ENCODE measurements around the gene MAP2K2. TPM values are rescaled to one million over a fixed set of nuclear protein-coding genes. Genes with fewer than 3 reads are reported as not detected.

MAP2K2 gene
- total and polyA plus RNA-seq, 12 donors: 91.5 to 288 (median 116) TPM

DNA sequence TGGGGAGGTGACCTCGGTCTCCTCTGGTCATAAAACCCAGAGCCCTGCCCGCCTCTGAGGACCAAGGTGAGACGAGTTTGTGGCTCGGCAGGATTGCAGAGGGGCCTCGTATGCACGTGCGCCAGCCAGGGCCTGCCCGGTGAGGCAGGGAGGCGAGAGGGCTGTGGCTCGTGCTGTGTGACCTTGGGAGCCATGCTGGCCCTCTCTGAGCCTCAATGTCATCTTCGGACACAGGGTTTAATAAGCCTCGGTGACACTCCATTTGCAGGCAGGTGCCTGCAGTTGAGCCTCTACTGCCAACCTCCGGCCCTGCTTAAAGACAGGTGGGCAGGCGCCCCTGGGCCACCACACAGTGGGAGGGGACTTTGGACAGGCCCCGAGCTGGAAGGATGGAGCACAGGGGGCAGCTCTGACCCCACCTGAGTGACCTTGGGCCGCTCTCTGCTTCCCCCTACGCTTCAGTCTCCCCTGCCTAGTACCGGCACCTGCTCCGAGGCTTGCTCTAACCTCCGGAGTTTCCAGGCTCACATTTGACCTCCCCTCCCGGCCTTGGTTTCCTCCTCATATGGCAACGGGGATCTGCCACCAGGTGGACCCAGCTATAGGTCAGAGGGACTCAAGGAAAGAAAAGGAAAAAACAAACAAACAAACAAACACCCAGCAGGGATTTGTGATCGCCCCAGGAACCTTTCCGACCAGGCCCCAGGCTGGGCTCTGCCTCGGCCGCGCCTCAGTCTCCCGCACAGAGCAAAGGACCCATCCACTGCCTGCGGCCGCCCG, 60.4 kb downstream of the MAP2K2 start:
- Histone ChIP-seq H3K36me3 (peaks cover 0 to 19% (median 0%) of the 10 kb centered on the region in 9 donors), H3K27ac (peak overlapping the region; percentile 93 to 99 (median 98)), H3K4me3 (peak overlapping the region; percentile 70 to 97 (median 88)), H3K27me3 (no peaks in the 10 kb centered on the region), H3K9me3 (no peaks in the 10 kb centered on the region), H3K4me1 (peaks cover 53 to 75% (median 69%) of the 10 kb centered on the region in 9 donors)
- 33 to 44% methylated on average over 31 of the region's 31 CpGs for WGBS, 2 donors
- TF ChIP-seq, protein P1, sequence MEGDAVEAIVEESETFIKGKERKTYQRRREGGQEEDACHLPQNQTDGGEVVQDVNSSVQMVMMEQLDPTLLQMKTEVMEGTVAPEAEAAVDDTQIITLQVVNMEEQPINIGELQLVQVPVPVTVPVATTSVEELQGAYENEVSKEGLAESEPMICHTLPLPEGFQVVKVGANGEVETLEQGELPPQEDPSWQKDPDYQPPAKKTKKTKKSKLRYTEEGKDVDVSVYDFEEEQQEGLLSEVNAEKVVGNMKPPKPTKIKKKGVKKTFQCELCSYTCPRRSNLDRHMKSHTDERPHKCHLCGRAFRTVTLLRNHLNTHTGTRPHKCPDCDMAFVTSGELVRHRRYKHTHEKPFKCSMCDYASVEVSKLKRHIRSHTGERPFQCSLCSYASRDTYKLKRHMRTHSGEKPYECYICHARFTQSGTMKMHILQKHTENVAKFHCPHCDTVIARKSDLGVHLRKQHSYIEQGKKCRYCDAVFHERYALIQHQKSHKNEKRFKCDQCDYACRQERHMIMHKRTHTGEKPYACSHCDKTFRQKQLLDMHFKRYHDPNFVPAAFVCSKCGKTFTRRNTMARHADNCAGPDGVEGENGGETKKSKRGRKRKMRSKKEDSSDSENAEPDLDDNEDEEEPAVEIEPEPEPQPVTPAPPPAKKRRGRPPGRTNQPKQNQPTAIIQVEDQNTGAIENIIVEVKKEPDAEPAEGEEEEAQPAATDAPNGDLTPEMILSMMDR (IDR thresholded peaks at IDR 0.05): peak in 3 of 9 donors; percentile 12 to 24 (median 19)
- ATAC-seq (no peak), DNase-seq (no peak)
- intact Hi-C loops (cut with DNase I): loop anchor here in 3 of 10 donors (5.0 to 10.0 kb wide), 3 partner anchors 46 to 76 kb away; partner anchors contain the start of genes EEF2 (in 1 of the 3) and PIAS4 (in 1 of the 3)

DNA sequence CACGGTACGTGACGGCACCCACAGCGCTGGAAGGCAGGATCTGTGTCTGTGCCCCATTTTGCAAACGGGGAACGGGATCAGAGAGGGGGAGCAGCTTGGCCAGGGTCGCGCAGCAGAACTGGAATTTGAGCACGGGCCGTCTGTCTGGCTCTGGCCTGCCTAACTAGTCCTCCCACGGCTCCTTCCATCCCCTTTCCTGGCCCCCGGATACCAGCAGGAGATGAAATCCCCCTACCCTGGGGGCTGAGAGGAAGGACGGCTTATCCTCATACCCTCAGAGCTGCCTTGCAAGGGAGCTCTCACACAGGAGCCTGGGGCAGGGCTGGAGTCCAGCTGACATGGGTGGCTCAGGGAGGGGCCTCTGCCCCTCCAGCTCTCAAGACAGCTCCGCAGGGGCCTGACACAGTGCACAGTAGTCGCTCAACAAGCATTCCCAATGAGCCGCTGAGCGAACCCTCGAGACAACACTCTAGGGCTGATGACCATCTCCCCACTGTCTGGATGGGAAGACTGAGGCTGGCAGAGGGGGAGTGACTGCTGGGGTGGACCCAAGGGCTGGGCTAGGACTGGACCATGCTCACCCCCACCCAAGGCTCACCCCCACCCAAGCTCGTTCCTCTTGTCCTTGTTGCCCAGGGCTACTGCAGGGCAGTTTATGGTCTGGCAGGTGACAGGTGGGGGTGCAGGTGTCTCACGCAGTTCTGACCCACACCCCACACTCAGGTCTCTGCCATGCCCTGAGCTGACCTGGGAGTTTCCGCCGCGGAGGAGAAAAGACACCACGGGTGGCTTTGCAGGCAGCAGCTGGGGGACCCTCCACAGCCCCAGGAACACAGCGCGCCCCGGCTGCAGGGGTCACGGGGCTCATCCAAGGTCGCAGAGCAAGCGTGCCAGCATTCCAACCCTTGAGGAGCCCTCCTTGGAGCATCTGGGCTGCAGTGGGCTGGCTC, 61.2 kb downstream of the MAP2K2 start:
- peak overlapping the region; percentile 93 to 99 (median 98) for H3K27ac ChIP-seq
- TF ChIP-seq, protein P1 (IDR thresholded peaks at IDR 0.05): no peak
- H3K27me3 ChIP-seq: no peaks in the 10 kb centered on the region
- ATAC-seq (no peak), DNase-seq (no peak)
- H3K4me1 ChIP-seq: peaks cover 56 to 75% (median 71%) of the 10 kb centered on the region in 9 donors
- 59 to 65% methylated on average over 30 of the region's 30 CpGs for WGBS, 2 donors
- H3K9me3 ChIP-seq: no peaks in the 10 kb centered on the region
- intact Hi-C loops (cut with DNase I): loop anchor here in 3 of 10 donors (5.0 to 10.0 kb wide), 3 partner anchors 45 to 75 kb away; partner anchors contain the start of genes EEF2 (in 1 of the 3) and PIAS4 (in 1 of the 3)
- peaks cover 0 to 19% (median 0%) of the 10 kb centered on the region in 9 donors for H3K36me3 ChIP-seq
- H3K4me3 ChIP-seq: peak overlapping the region in 9 of 10 donors; percentile 70 to 97 (median 87)

DNA sequence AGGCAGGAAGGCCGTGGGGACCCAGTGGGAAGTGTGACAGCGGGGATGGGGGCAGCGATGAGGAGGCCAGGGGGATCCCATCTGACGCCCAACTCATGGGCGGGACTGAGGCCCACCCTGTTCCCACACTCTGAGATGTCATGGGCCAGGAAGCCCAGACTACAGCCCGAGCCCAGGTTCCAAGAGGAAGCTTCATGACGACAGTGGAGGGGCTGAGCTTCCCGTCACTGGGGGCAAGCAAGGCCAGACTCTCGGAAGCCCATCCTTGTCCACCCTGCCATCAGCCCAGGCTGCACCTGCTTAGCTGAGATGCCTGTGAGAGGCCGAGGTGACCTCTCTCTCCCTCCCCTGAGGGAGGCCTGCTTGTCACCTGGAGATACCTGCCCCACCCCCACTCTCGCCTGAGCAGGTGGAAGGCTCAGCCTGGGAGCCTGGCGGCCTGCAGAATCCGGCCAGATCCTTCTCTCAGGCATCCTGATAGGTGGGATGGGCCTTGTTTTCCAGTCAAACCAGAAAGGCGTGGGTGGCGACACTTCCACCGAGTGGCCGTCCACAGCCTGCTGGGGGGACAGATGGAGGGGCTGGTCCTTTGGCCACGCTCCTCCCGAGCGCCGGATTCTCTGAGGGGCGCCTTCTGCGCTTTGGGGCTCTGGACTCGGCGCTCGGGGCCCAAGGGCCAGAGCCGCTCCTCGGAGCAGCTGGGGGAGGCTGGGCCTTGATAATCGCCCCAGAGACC, 62.1 kb downstream of the MAP2K2 start:
- no peak for DNase-seq
- H3K27ac ChIP-seq: peak overlapping the region; percentile 92 to 99 (median 98)
- TF ChIP-seq, protein P1 (IDR thresholded peaks at IDR 0.05): no peak
- 43 to 54% methylated on average over 29 of the region's 29 CpGs for WGBS, 2 donors
- H3K9me3 ChIP-seq: no peaks in the 10 kb centered on the region
- ATAC-seq: peak in 5 of 8 donors; percentile 0 to 28 (median 2)
- H3K27me3 ChIP-seq: no peaks in the 10 kb centered on the region
- H3K36me3 ChIP-seq: peaks cover 0 to 21% (median 0%) of the 10 kb centered on the region in 9 donors
- intact Hi-C loops (cut with DNase I): loop anchor here in 3 of 10 donors (5.0 to 10.0 kb wide), 3 partner anchors 45 to 75 kb away; partner anchors contain the start of genes EEF2 (in 1 of the 3) and PIAS4 (in 1 of the 3)
- H3K4me1 ChIP-seq: peaks cover 56 to 76% (median 73%) of the 10 kb centered on the region in 9 donors
- H3K4me3 ChIP-seq: peak overlapping the region in 9 of 10 donors; percentile 23 to 91 (median 46)

Data from heart right ventricle (tissue), 16 donors.